Left lung (tissue), 10 donors: ENCODE data around the gene DNAJC21. TPM values are rescaled to one million over a fixed set of nuclear protein-coding genes. Genes with fewer than 3 reads are reported as not detected.

ENCODE experiments used
- ATAC-seq: fragments of 200-7000 bp; cut with Tn5 transposase; one replicate; pipeline ENCODE4 v1.9.1; 2020; ENCODE audit warnings: moderate library complexity
- DNase-seq, 4 donors: peaks; one replicate each; pipeline ENCODE4 v3.0.0-alpha.2; 2013 to 2020
- H3K27ac ChIP-seq, 2 donors: fragments of 200-600 bp; sonication (generic) in 1 of 2; one replicate each; pipeline versions ENCODE4 v1.5.0 to v1.8.0; 2020 to 2021
- H3K27me3 ChIP-seq, 2 donors: fragments of 200-600 bp; sonication (generic) in 1 of 2; one replicate each; pipeline versions ENCODE4 v1.5.0 to v1.8.0; 2020 to 2021
- H3K36me3 ChIP-seq, 2 donors: fragments of 200-600 bp; sonication (generic) in 1 of 2; one replicate each; pipeline versions ENCODE4 v1.5.0 to v1.8.0; 2020 to 2021
- H3K4me1 ChIP-seq, 2 donors: fragments of 200-600 bp; one replicate each; pipeline ENCODE4 v1.8.0; 2021
- H3K4me3 ChIP-seq, 2 donors: fragments of 200-600 bp; sonication (generic) in 1 of 2; one replicate each; pipeline versions ENCODE4 v1.5.0 to v1.8.0; 2020 to 2021; ENCODE audit warnings: mild to moderate bottlenecking in 1 of 2
- H3K9me3 ChIP-seq, 2 donors: fragments of 200-600 bp; sonication (generic) in 1 of 2; one replicate each; pipeline versions ENCODE4 v1.5.0 to v1.8.0; 2020 to 2021
- intact Hi-C, 2 donors: fragments of 100-400 bp; cut with DNase I; formaldehyde crosslinking; loops; one replicate each; pipeline versions ENCODE4 v1.11.2 to v1.14.2; 2022
- polyA plus RNA-seq, 6 donors: library from polyadenylated mRNA; unstranded; fragments of 120-200 nt; gene quantifications; one replicate each; pipeline ENCODE4 v1.2.1, GENCODE V29; 2013; ENCODE audit not compliant: insufficient read length in 6 of 6
- total RNA-seq, 2 donors: library from RNA; stranded (reverse); fragmentation: NEBNext Ultra II Directional; extraction: Animal tissue kit (Norgen Biotek cat#: 25700); gene quantifications; one replicate each; pipeline ENCODE4 v1.2.1, GENCODE V29; 2021
- TF ChIP-seq, protein P1 (sequence below), 2 donors: fragments of 200-600 bp; sonication (generic) in 1 of 2; IDR thresholded peaks; one replicate each; pipeline versions ENCODE4 v1.5.0 to v1.8.0; 2021; ENCODE audit warnings: antibody characterized with exemption in 2 of 2
- donor health status: DM: no; HTN: yes; CAD: no.
- donor health status: DM: no; HTN: no; CAD: no.

DNAJC21 gene
- total and polyA plus RNA-seq, 8 donors, result 45.8 to 75.8 (median 65.4) TPM

DNA sequence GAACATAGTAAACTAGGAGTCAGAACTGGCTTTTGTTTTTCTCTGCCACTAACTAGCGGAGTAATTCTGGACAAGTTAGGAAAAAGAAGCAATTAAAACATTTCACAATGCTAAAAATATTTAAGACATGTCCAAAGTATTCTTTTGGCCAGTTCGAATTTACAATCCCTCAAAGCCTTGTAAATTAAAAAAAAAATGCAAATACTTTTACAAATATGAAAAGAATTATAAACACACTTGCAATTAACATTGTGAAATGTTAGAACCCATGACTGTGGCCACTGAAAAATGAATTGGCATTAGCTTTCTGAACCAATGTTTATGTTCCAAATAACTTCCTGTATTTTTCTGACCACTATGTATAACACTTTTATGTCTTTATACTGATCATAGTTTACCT lies 16.3 kb upstream of the DNAJC21 start:
- intact Hi-C loops, result no loop called here
- H3K27me3 ChIP-seq, result no peaks in the 10 kb centered on the region
- H3K36me3 ChIP-seq, result peaks cover 0 to 39% of the 10 kb centered on the region in 2 donors
- H3K27ac ChIP-seq, result no peak overlapping the region
- DNase-seq (no peak), ATAC-seq (no peak)
- no peak overlapping the region for H3K4me3 ChIP-seq
- H3K9me3 ChIP-seq, result no peaks in the 10 kb centered on the region
- TF ChIP-seq, protein P1, sequence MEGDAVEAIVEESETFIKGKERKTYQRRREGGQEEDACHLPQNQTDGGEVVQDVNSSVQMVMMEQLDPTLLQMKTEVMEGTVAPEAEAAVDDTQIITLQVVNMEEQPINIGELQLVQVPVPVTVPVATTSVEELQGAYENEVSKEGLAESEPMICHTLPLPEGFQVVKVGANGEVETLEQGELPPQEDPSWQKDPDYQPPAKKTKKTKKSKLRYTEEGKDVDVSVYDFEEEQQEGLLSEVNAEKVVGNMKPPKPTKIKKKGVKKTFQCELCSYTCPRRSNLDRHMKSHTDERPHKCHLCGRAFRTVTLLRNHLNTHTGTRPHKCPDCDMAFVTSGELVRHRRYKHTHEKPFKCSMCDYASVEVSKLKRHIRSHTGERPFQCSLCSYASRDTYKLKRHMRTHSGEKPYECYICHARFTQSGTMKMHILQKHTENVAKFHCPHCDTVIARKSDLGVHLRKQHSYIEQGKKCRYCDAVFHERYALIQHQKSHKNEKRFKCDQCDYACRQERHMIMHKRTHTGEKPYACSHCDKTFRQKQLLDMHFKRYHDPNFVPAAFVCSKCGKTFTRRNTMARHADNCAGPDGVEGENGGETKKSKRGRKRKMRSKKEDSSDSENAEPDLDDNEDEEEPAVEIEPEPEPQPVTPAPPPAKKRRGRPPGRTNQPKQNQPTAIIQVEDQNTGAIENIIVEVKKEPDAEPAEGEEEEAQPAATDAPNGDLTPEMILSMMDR (IDR thresholded peaks at IDR 0.05), result no peak
- peaks cover 0 to 40% of the 10 kb centered on the region in 2 donors for H3K4me1 ChIP-seq

DNA sequence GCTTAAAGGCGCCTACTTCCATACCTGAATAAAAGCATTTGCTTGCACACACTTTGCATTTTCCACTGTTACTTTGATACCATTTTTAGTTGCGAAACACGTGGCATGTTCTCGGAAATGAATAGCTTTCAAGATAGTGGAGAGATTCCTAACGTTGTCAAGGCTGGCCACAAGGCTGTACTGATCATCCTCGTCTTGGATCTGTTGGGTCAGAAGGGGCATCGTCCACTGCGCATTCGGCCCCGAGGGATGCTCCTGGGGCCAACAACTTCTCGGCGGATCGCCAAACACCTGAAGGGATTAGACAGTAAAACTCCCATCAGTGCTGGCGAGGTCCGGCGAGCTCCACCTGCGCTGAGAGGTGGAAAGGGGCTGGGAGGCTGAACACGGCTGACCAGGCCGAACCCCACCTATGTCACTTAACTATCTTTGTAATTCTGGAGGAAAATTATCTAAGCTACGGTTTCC lies 14.7 kb upstream of the DNAJC21 start:
- no peaks in the 10 kb centered on the region for H3K27me3 ChIP-seq
- H3K4me3 ChIP-seq, result peak overlapping the region; percentile 94 to 97
- peaks cover 0 to 35% of the 10 kb centered on the region in 2 donors for H3K36me3 ChIP-seq
- H3K9me3 ChIP-seq, result no peaks in the 10 kb centered on the region
- peak overlapping the region; percentile 89 to 94 for H3K27ac ChIP-seq
- intact Hi-C loops, result no loop called here
- TF ChIP-seq, protein P1 (IDR thresholded peaks at IDR 0.05), result no peak
- ATAC-seq (peak; percentile 13), DNase-seq (peak in 3 of 4 donors; percentile 5 to 81 (median 43))
- peaks cover 0 to 47% of the 10 kb centered on the region in 2 donors for H3K4me1 ChIP-seq

DNA sequence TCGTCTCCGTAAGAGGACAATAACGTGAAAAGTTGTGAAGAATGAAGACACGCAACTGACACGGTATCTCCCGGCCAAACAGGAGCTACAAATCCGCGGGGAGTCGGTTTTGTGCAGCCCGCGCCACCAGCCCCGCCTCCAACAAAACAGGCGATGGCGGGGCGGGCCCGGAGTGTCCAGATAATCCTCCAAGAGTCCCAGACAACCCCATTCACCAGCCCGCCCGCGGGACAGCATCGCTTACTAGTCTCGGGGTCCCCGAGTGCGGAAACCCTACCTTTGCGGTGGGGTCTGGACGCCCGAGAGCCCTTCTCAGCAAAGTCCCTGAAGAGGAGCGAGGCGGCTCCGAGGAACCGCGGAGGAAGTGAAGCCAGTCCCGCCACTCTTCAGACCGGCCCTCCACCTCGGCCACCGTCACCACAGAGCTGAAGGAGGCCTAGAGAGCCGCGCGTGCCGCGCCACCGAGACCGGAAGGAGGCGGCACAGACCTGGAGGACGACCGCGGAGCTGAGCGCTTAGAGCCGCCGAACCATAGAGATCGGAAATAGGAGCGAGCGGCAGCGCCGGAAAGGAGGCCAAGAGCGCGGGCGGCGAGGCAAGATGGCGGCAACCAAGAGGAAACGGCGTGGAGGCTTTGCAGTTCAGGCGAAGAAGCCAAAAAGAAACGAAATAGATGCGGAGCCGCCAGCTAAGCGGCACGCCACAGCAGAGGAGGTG lies 14.1 kb upstream of the DNAJC21 start, which contains the start of the genes BRIX1 and RAD1:
BRIX1 (plus strand) TSS at position 573 of the 717 bp plus-strand sequence; CDS start at position 601, 28 bp downstream.
RAD1 (minus strand) TSS at position 366 of the 717 bp plus-strand sequence. CDS start 612 bp downstream, outside the sequence.
- Histone ChIP-seq H3K36me3 (peaks cover 0 to 34% of the 10 kb centered on the region in 2 donors), H3K27me3 (no peaks in the 10 kb centered on the region), H3K4me3 (peak within 1 kb of the TSS; percentile 94 to 97), H3K9me3 (no peaks in the 10 kb centered on the region), H3K4me1 (peaks cover 0 to 47% of the 10 kb centered on the region in 2 donors), H3K27ac (peak within 1 kb of the TSS; percentile 89 to 94)
- DNase-seq, result peak; percentile 94 to 100 (median 98)
- intact Hi-C loops, result no loop called here
- peak; percentile 100 for ATAC-seq
- TF ChIP-seq, protein P1 (IDR thresholded peaks at IDR 0.05), result no peak

DNA sequence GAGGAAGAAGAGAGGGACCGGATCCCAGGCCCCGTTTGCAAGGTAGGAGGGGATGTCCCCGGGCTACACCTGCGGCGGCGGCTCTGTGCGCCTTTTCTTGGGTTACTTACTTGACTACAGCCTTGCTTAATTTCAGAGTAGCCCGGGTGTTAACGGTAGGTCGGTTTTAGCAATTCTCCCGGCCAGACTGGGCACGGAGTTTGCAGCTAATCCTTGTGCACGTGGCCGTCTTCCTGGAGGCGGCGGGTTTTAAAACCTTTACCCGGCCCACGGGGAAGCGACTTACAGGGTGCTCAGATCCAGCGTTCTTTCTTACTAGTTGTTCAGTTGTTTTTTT lies 13.5 kb upstream of the DNAJC21 start:
- TF ChIP-seq, protein P1 (IDR thresholded peaks at IDR 0.05), result no peak

DNA sequence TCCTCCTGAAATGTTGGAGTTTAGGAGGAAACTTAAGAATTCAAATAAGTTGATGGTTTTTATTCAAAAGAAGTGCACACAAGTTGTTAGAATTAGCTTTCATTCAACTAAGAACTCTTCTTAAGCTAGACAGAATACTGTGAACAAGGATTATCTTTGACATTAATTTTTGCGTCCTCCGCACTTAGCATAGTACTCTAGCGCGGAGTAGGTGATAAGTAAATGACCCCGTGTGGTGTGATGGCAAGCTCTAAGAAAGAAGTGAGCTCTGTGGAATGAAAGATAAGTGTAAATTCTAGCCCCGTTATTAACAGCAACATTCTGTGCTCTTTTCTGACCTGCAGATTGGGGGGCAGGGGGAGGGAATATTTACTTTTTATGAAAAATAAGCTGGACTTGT lies 12.8 kb upstream of the DNAJC21 start:
- TF ChIP-seq, protein P1 (IDR thresholded peaks at IDR 0.05), result no peak
- intact Hi-C loops, result no loop called here

More for the DNA sequence above, 13.5 kb upstream of the DNAJC21 start:
- no peaks in the 10 kb centered on the region for H3K27me3 ChIP-seq
- intact Hi-C loops, result no loop called here
- H3K4me1 ChIP-seq, result peaks cover 0 to 47% of the 10 kb centered on the region in 2 donors
- H3K27ac ChIP-seq, result peak overlapping the region; percentile 89 to 94
- peaks cover 0 to 34% of the 10 kb centered on the region in 2 donors for H3K36me3 ChIP-seq
- no peaks in the 10 kb centered on the region for H3K9me3 ChIP-seq
- H3K4me3 ChIP-seq, result peak overlapping the region; percentile 94 to 97
- DNase-seq, result no peak
- ATAC-seq, result peak; percentile 14

More for the DNA sequence above, 12.8 kb upstream of the DNAJC21 start:
- H3K27me3 ChIP-seq, result no peaks in the 10 kb centered on the region
- H3K27ac ChIP-seq, result peak overlapping the region in 1 of 2 donors; percentile 94
- ATAC-seq (no peak), DNase-seq (no peak)
- H3K36me3 ChIP-seq, result peaks cover 0 to 34% of the 10 kb centered on the region in 2 donors
- peak overlapping the region; percentile 94 to 97 for H3K4me3 ChIP-seq
- peaks cover 0 to 47% of the 10 kb centered on the region in 2 donors for H3K4me1 ChIP-seq
- H3K9me3 ChIP-seq, result no peaks in the 10 kb centered on the region
